ENCODE measurements around the gene PARP8.
"Not testable (repeated sequence)": the region's sequence is repeated elsewhere in the genome, so short reads cannot be mapped to it uniquely, and the experiment has no call there.

The PARP8 gene, protein sequence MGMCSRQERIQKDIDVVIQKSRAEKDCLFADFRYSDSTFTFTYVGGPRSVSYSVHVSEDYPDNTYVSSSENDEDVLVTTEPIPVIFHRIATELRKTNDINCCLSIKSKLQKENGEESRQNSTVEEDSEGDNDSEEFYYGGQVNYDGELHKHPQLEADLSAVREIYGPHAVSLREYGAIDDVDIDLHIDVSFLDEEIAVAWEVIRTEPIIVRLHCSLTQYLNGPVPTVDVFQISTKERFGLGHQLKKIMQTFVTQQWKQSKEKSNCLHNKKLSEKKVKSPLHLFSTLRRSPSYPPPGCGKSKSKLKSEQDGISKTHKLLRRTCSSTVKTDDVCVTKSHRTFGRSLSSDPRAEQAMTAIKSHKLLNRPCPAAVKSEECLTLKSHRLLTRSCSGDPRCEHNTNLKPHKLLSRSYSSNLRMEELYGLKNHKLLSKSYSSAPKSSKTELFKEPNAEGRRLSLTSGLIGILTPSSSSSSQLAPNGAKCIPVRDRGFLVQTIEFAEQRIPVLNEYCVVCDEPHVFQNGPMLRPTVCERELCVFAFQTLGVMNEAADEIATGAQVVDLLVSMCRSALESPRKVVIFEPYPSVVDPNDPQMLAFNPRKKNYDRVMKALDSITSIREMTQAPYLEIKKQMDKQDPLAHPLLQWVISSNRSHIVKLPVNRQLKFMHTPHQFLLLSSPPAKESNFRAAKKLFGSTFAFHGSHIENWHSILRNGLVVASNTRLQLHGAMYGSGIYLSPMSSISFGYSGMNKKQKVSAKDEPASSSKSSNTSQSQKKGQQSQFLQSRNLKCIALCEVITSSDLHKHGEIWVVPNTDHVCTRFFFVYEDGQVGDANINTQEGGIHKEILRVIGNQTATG

DNA sequence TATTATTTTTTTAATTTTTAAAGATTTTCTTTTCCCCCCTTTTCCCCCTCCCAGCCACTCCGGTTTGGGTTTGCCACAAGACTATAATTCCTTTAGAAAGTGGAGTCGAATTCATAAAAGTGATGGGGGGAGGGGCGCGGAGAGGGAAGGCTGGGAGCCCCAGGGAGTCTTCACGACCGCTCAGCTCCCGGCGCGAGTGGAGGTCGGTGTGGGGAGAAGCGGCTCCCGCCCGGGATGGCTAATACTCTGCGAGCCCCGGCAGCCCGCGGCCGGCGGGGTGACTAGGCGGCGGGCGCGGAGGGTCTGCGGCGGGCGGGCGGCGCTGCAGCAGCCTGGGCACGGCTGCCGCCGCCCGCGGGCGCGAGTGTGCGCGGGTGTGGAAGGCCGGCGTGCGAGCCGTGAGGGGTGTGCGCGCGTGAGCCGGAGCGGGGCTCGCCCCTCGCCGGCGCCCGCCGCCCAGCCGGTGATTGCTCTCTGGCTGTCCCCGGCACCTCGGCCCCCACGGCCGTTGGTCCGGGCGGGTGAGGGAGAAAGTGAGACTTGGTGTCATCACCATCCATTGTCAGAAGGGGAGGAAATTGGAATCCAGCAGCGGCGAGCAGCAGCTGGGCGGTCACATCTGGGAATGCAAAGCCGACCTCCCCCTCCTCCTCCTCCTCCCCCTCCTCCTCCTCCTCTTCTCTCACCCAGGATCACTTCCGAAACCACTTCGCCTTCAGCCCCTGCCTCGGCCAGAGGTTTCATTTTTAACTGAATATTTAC, at the start of gene PARP8:
TSS of gene PARP8 (plus strand) at position 377 of the 762 bp plus-strand sequence. CDS start 459 bp downstream, outside the sequence.
- DNase-seq: no peak

DNA sequence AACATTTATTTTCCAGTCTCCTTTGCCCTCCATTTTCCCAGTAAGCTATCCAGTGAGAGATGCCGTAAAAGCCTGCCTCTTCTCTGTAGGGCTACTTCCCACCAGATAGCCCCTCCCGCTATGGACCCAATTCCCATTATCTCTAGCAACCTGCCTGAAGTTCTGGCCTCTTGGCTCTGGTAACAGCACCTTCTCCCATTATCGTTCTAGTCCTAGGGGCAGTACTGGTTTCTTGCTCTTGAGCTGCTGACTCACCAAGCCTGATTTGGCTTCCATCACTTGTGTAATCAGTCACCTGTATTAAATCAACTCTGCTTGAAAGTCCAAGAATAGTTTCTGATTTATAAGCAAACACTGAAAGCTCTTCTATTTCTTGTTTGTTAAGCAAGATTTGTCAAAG, 42.8 kb upstream of the PARP8 start:
- DNase-seq: no peak

DNA sequence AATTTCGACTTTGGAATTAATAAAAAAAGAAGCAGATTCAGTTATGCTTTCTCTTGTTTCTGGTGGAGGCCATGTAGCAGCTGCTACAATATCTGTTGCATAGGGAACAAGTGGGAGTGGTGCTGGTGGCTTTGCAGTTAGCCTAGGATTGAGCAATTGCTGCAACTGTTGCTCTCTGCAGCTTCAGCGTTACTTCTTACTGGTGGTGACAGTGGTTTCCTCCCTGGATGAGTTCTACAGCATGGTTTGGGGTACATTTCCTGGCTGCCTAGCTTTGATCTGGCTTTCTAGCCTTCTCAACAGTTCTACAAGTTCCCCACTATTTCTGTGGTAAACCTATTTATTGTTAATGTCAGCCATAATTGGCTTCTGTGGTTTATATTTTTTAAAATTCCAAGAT, 31.6 kb upstream of the PARP8 start:
- DNase-seq: not testable (repeated sequence)

DNA sequence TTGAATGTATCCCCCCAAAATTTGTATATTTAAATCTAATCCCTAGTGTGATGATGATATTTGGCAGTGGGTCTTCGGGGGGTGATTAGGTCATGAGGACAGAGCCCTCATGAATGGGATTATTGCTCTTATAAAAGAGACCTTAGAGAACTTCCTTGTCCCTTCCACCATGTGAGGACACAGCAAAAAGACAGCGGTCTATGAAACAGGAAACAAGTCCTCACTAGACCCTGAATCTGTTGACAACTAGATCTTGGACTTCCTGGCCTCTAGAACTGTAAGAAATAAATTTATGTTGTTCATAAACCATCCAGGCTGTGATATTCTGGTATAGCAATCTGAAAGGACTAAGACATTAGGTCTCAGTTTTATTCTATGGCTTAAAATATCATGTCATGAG, 28.9 kb upstream of the PARP8 start:
- DNase-seq: not testable (repeated sequence)

DNA sequence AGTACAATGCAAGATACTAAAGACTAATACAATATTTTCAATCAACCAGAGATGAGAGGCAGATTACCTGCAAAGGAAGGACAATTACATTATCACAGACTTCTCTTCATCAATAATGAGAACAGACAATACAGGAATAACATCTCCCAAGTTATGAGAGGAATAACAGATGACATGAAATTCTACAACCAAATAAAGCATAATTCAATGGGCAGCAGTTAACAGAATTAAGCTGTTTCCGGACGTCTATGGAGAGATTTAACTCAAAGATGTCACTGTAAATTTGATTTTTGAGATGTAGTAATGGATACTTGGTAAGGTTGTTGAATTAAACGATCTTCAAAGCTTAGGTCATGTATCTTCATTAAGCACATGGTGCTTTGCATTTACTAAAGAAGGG, 19.8 kb upstream of the PARP8 start:
- no peak for DNase-seq

DNA sequence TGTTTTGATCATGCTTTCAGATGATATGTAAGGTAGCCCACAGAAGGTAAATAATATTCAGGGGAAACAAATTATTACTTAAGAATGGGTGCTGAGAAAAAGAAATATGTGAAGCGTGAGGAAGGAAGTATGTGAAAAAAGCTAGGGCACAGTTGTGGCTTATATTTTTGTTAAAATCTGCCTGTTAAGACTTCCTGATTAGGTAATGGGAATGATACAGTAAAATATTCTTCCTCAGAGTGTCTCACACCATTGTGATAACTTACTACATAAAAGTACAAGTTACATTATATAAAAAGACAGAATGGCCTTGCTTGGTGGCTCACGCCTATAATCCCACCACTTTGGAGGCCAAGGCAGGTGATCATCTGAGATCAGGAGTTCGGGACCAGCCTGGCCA, 18.7 kb upstream of the PARP8 start:
- DNase-seq: no peak

DNA sequence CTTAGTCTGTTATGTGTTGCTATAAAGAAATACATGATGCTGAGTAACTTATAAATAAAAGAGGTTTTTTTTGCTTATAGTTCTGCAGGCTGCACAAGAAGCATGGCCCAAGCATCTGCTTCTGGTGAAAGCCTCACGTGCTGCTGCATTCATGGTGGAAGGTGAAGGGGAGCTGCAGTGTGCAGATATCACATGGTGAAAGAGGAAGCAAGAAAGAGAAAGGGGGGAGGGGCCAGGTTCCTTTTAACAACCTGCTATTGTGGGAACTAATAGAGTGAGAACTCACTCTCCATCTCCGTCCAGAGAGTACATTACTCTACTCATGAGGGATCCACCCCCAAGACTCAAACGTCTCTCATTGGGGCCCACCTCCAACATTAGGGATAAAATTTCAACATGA, 12.5 kb upstream of the PARP8 start:
- DNase-seq: no peak

DNA sequence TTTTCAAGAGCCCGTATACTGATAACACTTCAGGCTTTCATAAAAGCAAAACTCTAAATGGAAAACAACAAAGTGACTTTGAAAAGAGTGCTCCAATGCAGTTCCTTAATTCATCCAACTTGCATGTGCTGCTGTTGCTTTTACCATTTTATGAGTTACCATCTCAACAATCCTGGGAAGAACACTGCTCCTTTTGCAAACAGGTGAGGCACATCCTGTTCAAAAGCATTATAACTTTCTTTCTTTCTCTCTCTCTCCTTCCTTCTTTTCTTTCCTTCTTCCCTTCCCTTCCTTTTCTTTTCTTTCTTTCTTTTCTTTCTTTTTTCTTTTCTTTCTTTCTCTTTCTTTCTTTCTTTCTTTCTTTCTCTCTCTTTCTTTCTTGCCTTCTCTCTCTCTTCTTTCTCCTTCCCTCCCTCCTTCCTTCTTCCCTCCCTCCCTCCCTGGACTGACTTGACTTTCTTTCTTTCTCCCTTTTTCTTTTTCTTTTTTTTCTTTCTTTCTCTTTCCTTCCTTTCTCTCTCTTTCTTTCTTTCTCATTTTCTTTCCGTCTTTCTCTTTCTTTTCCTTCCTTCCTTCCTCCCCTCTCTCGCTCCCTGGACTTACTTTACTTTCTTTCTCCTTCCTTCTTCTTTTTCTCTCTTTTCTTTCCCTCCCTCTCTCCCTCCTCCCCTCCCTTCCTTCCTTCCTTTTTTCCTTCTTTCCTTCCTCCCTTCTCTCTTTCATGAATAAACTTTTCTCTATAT, 11.2 kb upstream of the PARP8 start:
- DNase-seq: no peak

DNA sequence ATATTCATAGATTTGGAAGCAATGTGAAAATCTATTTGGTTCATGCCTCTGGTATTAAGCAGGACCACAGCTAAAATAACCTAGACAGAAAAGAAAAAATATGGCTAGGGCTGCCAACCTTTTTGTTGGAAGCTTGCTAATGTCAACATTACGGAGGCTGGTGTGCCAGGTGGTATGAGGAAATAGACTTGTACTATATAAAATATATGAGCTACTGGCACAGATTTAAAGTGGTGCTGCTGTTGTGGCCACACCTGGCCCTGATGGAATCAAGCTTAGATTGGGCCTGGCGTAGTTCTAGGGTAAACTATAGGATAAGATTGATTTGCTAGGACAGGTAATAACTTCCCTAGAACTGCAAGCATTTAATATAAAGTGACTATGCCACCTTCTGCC, 10.6 kb upstream of the PARP8 start:
- DNase-seq: no peak

DNA sequence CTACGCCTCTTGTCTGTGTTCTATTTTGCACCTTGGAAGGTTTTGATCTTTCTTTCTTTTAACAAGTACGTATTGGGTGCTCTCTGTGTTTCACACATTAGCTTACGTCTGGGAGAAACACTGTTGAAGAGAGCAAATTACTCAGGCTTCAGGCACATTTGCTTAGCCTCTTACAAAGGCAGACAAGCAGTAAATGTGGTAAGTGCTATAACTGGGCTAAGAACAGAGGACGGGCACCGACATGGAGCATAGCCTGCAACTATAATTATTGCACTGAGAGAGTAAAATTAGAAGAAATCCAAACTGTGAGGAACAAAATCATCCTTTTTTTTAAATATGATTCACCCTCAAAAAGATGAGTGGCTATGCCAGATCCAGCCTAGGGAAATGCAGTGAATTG, 9.4 kb upstream of the PARP8 start:
- DNase-seq: no peak

DNA sequence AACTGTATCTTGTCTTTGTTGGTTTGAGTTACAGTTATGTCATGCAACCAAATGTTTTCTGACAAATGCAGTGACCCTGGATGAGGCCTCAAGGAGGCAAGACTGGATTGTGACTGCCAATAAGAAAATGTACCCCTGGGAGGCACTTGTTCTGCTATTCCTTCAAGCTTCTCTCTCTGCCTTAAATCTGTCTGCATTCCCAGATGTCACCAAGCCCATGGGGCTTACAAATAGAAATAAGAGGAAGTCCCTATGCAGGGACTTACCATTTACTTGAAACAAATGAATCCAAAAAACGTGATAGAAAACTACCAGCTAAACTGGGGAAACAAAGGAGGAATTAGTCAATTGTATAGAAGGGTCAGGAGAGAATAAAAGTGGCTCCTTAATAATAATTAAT, 8.2 kb upstream of the PARP8 start:
- DNase-seq: no peak

DNA sequence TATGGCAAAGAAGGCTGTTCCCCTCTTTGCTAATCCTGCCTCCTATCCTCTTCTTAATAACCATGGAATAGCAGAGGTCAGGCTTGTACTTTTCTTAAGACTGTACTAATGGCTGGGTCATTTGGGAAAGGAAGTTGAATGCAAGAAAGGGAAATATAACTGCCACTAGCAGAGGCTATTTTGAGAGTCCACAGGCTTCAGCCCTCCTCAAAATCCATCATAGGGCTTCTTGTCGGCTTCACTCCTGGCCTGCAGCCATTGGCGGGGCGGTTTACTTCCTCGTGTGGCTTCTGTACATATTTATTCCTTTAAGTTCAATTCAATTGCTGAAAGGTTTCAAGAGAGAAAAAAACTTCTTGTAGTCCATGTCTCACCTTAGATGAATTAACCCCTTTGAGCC, 2.8 kb upstream of the PARP8 start:
- DNase-seq: no peak

DNA sequence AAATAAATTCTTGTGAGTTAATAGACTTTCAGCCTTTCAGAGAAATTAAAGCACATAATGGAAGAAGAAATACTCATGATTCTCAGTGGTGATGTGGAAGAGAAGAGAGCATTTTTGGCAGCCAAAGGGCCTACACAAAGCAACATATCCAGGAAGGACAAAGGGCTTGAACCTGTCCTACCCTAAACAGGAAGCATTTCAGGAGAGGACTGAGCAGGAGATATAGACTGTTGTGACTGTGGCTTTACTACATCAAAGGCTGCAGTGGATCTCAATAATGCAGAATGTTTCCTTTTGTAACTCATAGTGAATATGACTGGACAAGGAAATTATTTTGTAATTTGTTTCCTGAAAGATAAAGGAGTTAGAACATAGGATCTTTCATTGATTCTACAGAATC, 1.3 kb upstream of the PARP8 start:
- DNase-seq: no peak

DNA sequence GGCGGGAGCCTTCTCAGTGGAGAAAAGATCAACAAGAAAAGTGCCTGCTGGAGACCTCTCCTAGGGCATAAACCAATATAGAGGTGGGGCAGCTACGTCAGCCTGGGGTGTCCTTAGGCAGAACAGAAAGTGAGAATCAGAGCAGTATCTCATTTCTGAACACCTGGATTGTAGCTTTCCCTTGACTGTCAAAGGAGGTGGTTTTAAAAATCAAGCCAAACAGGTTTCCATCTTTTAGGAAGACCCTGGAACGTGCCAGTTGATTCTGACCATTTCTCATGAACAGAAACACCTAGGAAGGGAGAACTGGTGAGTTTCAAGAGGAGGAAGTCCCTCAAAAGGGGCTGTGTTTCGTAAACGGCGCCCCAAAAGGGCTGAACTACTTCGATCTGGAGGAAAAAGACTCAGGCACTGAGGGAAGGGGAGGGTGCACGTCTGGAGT, 655 bp upstream of the PARP8 start:
- DNase-seq: not testable (repeated sequence)

DNA sequence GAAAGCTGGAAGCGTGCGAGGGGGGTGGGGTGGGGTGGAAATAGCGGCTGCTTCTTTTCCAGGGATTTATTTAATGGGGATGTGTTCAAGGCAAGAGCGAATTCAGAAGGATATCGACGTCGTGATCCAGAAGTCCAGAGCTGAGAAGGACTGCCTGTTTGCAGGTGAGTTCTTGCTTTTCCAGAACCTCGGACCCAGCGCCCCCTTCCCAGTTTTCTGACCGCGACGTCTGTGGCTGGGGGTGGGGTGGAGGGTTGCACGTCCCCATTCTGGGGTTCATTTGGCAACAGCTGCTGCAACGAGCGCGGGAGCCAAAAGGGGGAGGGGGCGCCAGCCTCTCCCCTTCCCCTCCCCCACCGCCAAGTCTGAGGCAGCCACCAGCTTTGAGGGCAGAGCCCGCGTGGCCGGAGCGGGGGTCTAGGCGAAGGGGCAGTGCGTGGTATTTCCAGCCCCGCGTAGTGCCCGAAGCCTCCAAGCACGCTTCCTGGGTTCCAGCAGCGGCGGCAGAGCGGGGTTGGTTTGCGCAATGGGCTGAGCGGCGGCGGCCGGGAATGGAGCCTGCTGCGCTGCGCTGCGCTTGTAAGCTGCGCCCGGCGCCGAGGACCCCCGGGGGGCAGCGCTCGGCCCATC, 701 bp downstream of the PARP8 start:
- no peak for DNase-seq

DNA sequence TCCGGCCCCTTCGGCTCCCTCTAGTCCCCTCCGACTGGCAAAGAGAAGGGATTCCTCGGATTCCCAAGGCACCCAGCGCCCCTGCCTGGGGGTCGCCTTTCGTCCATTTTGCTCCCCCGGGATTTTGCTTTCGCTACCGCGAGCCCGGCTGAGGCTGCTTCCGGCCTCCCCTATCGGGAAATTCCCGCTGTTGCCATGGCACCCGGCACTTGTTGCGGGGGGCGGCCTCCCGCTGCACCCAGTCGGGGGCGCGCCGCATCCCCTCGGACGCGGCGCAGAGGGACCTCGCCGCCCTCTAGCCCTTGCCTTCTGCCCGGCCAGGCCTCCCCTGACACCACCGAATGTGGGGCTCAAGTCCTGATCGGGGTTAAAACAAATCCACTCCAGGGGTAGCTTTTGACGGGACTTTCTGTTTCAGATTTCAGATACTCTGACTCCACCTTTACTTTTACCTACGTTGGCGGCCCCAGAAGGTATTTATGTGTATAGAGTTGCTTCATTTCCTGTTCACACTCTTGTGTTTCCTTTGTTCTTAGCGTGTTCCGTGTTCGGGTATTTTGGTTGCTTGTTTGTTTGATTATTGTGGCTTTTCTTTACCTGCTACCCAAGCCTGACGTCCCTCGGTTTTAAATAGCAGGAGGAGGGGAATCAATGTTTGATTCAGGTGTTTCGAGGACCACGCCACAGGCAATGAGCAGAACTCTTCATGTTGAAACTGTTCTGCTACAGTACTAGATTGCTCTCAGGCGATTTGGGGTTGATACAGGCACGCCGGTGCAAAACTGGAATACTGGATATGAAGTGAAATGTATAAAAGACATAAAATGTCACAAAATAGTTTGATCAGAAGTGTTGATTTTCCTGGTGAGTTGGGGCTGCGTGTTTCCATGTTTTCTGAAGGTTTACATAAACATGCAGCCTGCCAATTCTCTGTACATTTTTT, 1.5 kb downstream of the PARP8 start:
- DNase-seq: no peak

DNA sequence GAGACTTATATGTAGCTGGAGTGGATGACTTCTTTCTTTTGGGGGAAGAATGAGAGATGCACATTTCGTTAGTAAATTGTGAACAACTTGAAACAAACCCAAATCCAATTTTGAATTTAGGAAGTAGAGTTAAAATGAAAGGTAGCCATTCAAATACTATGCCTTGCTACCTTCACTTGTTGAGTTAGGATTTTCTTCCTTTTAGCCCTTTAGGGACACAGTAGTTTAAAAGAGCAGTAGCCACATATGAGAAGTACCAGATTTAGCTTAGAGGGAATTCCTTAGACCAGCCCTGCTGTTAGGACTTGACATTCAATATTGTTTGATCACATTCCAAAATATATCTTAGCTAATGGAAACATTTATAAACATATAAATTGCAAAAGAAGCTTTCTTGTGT, 2.2 kb downstream of the PARP8 start:
- DNase-seq: not testable (repeated sequence)

DNA sequence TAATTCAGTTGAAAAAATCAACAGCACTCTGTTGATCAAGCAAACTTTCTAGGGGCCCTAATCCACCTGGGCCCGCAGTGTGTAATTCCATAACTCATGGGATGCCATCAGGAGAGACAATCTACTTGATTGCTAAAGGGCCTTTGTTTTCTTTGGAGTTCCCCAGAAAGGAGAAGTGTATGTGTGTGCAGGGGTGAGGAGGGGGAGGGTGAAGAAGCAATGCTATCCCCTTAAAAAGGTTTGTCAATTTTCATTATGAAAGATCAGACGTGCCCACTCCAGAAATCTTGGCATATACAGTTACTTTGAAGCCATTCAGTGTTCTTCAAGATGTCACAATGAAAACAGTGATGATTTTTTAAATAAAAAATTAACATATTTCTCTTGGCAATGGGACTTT, 6.2 kb downstream of the PARP8 start:
- DNase-seq: no peak

DNA sequence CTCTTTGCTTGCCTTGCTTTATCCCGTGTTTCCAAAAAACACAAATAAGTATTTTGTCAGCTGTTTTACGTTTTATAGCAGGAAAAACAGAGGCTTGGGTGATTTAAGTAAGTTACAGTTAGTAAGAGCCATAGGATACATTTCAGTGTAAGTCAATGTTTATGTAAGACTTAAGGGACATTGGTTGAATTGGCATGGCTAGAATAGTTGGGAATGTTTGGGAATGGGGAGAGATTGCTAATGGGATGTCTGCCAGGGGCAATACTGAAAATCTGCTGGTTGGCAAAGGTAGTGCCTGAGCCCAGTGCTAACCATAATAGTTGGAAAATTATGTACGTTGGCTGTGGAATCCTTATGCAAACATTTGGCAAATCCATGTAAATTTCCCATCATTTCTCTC, 7.0 kb downstream of the PARP8 start:
- DNase-seq: not testable (repeated sequence)

DNA sequence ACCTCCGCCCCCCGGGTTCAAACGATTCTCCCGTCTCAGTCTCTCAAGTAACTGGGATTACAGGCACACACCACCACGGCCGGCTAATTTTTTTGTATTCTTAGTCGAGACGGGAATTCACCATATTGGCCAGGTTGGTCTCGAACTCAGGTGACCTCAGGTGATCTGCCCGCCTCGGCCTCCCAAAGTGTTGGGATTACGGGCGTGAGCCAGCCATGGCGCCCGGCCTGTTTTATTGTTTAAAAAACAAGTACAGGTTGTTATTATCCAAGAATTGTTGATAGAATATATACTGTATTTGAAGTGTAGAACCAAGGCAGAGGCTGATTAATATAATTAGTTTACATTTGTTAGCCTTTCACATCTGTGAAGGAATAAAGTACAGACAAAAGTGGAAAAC, 8.9 kb downstream of the PARP8 start:
- no peak for DNase-seq

DNA sequence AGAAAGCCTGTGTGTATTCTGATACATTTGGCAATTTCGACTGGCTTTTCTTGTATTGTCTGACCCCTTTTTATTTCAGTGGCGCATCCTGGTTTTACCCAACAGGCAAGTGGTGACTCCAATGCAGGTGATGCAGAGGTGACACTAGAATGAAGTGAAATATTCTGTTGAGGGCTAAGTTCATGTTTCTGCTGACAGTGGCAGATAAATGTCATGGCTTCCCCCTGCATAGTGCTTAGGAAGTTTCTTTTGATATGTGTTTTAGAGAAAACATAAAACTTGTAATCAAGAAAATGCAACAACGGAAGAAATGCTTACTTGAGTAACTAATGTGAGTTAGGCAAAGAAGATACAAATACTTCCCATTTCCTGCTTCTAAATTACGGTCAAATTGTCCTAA, 13.1 kb downstream of the PARP8 start:
- DNase-seq: not testable (repeated sequence)
